Activated gamma-delta T cell treated with Interleukin-2 at 50 U/mL for 16 hours (primary cell): ENCODE data around the gene CDK16.
"Not testable (repeated sequence)": the region's sequence is repeated elsewhere in the genome, so short reads cannot be mapped to it uniquely, and the experiment has no call there.

Source experiments
- DNase-seq: peaks from one replicate; pipeline ENCODE4 v3.0.0-alpha.2; 2020

The CDK16 gene

DNA sequence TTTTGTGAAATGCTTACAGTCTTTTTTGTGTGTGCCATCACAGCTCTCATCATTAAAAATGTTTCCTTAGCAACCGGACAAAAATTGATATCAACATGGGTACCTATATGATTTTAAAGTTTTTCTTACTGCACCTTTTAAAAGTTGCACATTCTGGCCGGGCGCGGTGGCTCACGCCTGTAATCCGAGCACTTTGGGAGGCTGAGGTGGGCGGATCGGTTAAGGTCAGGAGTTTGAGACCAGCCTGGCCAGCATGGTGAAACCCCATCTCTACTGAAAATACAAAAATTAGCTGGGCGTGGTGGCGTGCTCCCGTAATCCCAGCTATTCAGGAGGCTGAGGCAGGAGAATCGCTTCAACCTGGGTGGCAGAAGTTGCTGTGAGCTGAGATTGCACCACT lies 39.1 kb downstream of the CDK16 start:
- not testable (repeated sequence) for DNase-seq

DNA sequence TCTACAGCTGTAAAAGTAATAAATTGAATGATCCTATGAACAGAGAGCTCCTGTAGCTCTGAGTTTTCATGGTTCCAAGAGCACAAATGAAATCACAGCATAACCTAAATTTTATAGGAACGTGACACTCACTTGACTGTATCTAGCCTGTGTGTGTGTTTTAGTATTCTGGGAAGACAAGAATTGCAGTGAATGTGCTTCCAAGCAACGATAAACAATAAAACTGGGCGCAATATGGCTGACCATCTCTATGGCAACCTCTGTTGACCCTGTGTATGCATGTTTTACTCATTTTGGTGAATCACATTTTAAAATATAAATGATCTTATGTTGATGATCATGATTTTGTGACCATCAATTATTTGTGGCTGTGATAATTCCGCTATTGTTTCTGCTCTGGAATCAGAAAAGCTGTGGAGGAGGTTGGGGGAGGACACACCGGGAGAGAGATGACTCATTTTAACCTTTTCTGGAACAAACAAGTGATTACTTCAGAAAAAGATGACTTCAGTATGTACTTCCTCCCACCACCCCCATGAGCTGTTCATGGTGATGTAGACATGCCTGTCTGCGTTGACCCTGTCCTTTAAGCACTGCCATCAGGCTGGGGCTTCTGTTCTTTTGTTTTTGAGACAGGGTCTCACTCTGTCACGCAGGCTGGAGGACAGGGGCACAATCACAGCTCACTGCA lies 46.1 kb downstream of the CDK16 start:
- no peak for DNase-seq

DNA sequence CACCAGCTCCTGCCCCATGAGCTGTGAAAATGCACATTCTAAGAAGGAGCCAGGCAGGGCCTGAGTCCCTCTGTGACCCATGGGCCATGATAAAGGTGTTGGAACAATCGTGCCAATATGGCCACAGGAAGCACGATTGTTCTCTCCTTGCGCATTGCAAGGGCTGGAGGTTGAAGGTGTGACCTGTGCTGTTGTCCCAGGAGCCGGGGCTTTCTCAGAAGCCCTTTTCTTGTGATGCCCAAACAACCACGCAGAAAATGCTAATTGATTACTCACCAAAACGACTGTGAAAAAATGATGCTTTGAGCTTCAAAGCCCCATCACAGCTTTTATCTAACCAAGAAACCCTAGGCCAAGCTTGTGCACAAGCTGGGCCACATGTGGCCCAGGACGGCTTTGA lies 48.2 kb downstream of the CDK16 start:
- DNase-seq, result no peak

DNA sequence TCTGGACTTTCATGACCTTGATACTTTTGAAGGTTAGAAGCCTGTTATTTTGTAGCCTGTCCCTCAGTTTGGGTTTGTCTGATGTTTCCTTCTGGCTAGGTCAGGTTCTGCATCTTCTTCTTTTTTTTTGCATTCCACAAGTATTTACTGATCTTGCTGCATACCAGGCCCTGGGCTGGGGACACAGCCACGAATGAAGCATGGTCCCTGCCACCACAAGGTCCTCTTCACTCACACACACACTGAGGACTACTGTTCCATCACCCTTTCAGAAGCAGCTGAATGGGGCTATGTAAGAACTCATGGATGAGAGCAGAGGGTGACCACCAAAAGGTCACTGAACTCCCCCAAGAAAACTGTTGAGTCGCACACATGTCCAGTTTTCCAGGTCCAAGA lies 53.5 kb downstream of the CDK16 start:
- no peak for DNase-seq

DNA sequence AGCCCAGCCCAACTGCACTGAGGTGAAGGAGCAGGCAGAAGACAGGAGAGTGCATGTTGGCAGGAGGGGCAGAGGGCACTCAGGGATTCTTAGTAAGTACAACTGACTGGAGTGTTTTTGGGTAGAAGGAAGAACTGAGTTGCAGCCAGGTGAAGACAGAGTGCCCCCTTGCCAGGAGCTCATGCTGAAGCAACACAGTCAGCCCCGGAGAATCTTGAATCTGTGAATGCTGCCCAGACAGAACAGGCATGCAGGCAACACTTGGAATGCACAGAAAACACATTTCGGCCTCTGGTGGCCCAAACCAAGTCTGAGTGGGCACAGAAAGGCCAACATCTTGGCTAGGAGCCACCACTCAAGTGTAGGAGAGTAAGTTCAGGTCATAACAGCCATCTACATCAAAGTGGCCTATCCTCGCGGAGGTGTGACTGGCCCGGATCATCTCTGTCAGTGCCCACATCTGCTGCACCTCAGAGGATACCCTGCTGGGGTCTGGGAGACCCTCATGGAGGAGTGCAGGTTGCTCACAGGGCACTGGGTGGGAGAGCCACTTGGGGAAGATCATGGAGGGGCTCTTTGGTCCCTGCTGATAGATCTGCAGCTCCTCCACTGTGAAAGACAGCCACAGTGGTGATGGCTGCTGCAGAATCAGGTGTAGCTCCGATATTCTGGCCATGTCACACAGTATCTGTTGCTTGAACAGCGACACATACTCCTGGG lies 54.7 kb downstream of the CDK16 start:
- DNase-seq, result no peak

DNA sequence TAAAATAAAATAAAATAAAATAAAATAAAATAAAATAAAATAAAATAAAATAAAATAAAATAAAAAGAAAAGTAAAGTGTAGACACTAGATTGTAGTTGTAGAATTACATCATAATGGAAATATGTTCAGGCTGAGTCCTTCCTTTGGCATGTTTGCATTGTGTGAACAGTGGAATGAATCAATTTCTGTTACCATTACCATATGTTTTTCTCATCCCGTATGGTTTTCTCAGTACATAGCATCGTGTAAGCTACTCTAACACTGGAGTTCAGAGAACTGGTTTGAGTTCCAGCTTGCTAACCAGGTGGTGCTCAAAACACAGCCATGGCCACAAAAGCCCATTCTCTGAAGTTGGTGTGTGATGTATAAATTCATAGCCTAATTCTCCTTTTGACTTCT lies 60.2 kb downstream of the CDK16 start:
- DNase-seq, result no peak
